Ovary (tissue), 9 donors: Measurements from ENCODE around the gene KANTR. TPM values are rescaled to one million over a fixed set of nuclear protein-coding genes. Genes with fewer than 3 reads are reported as not detected.
A peak's percentile ranks its signal among the peaks of the same experiment; 100 is the strongest.

Experiments
- DNase-seq, 5 donors: peaks; one replicate each; pipeline ENCODE4 v3.0.0-alpha.2; 2019 to 2020
- H3K27ac ChIP-seq, 2 donors: fragments of 200-600 bp; one replicate each; pipeline versions ENCODE4 v1.5.1 to v1.8.0; 2019 to 2022
- H3K27me3 ChIP-seq: fragments of 200-600 bp; one replicate; pipeline ENCODE4 v1.8.0; 2022
- H3K36me3 ChIP-seq: fragments of 200-600 bp; sonication (generic); one replicate; pipeline ENCODE4 v1.5.1; 2019
- H3K4me1 ChIP-seq: one replicate; pipeline ENCODE4 v1.8.1; 2013; ENCODE audit warnings: mild to moderate bottlenecking, moderate library complexity; ENCODE audit not compliant: insufficient read depth
- H3K4me3 ChIP-seq: fragments of 200-600 bp; sonication (generic); one replicate; pipeline ENCODE4 v1.5.1; 2017
- H3K9me3 ChIP-seq, 2 donors: fragments of 200-600 bp in 1 of 2; sonication (generic) in 1 of 2; one replicate each; pipeline versions ENCODE4 v1.5.1 to v1.8.1; 2013 to 2019; ENCODE audit warnings: mild to moderate bottlenecking in 1 of 2, moderate library complexity in 1 of 2
- CTCF ChIP-seq, 3 donors: fragments of 450-650 bp in 2 of 3; fragments of 200-600 bp in 1 of 3; IDR thresholded peaks; one replicate each; pipeline versions ENCODE4 v1.5.1 to v1.8.0; 2016 to 2022; ENCODE audit warnings: antibody characterized with exemption in 3 of 3, mild to moderate bottlenecking in 1 of 3
- EP300 ChIP-seq: sonication (generic); formaldehyde crosslinking; IDR thresholded peaks from one replicate; pipeline ENCODE4 v1.6.1; 2017; ENCODE audit warnings: antibody characterized with exemption
- POLR2A ChIP-seq: fragments of 450-650 bp; IDR thresholded peaks from one replicate; pipeline ENCODE4 v1.6.1; 2017; ENCODE audit warnings: antibody characterized with exemption, mild to moderate bottlenecking, moderate library complexity
- WGBS, 3 donors: extraction: QIAGEN DNeasy Blood & Tissue Kit in 1 of 3; methylation state at CpG; one replicate each; pipeline versions ENCODE4 v1.1.5 to v1.1.7; 2013 to 2017; 5-methylcytosine and 5-hydroxymethylcytosine counted together
- intact Hi-C, 4 donors: fragments of 100-400 bp; cut with DNase I; formaldehyde crosslinking; loops; one replicate each; pipeline versions ENCODE4 v1.11.0 to v1.15.1; 2022 to 2023
- polyA plus RNA-seq, 2 donors: library from polyadenylated mRNA; stranded (reverse); fragments of 200-250 nt in 1 of 2; fragments of 350-450 nt in 1 of 2; fragmentation: Illumina TruSeq in 1 of 2; extraction: RNeasy Lipid Tissue Mini Kit (QIAGEN cat#74804) in 1 of 2; gene quantifications; one replicate each; pipeline ENCODE4 v1.2.3, GENCODE V29; 2013 to 2014
- total RNA-seq, 7 donors: library from RNA; depleted of rRNA in 2 of 7; stranded (reverse); fragments of >200 nt in 2 of 7; fragmentation: NEBNext Ultra II Directional in 3 of 7; extraction: Animal tissue kit (Norgen Biotek cat#: 25700) in 3 of 7; gene quantifications; one replicate each; pipeline versions ENCODE4 v1.1.0 to v1.2.4, GENCODE V29; 2016 to 2023
- donor health status: DM: no; HTN: no; CAD: no; lungs with moderate emphysema.
- donor health status: DM: no; HTN: no; CAD: no.
- donor health status: Bipolar disorder and iron deficiency.
- donor health status: DM: yes; HTN: yes; CAD: no.
- donor health status: DM: no; HTN: no; CAD: no.
- donor health status: DM: yes; HTN: yes; CAD: no.

Gene KANTR
- total and polyA plus RNA-seq, 9 donors: 7.5 to 21.0 (median 14.2) TPM

- peak overlapping the region; percentile 29 for H3K4me3 ChIP-seq
- 36 to 47% (median 47%) methylated on average over 51 of the region's 51 CpGs for WGBS, 3 donors
- intact Hi-C loops: loop anchor here in 1 of 4 donors (2.0 kb wide), 1 partner anchor 16 kb away; no protein-coding TSS in a partner anchor
- peaks cover 3% of the 10 kb centered on the region for H3K4me1 ChIP-seq
- no peaks in the 10 kb centered on the region for H3K36me3 ChIP-seq
- no peaks in the 10 kb centered on the region for H3K9me3 ChIP-seq
- TF ChIP-seq EP300 (no peak), CTCF (IDR thresholded peaks at IDR 0.05) (no peak), POLR2A (peak; percentile 57)
- DNase-seq: peak; percentile 89 to 92 (median 90)
- H3K27ac ChIP-seq: peak overlapping the region; percentile 75 to 81
- no peaks in the 10 kb centered on the region for H3K27me3 ChIP-seq
Measured at GRCh38 chrX:53088136-53088974, 5.6 kb upstream of the KANTR start.

- H3K36me3 ChIP-seq: no peaks in the 10 kb centered on the region
- H3K9me3 ChIP-seq: no peaks in the 10 kb centered on the region
- H3K4me3 ChIP-seq: peak overlapping the region; percentile 22
- H3K27me3 ChIP-seq: no peaks in the 10 kb centered on the region
- DNase-seq: peak; percentile 48 to 73 (median 58)
- H3K27ac ChIP-seq: peak overlapping the region; percentile 75 to 81
- peaks cover 3% of the 10 kb centered on the region for H3K4me1 ChIP-seq
- intact Hi-C loops: loop anchor here in 1 of 4 donors (2.0 kb wide), 1 partner anchor 17 kb away; no protein-coding TSS in a partner anchor
- TF ChIP-seq POLR2A (no peak), CTCF (IDR thresholded peaks at IDR 0.05) (peak; percentile 41 to 77 (median 67))
- 18 to 25% (median 22%) methylated on average over 11 of the region's 11 CpGs for WGBS, 3 donors
Measured at GRCh38 chrX:53089224-53089842, 4.6 kb upstream of the KANTR start.

GRCh38 chrX:53089925-53090324, 4.0 kb upstream of the KANTR start:
- TF ChIP-seq EP300 (no peak), POLR2A (no peak), CTCF (IDR thresholded peaks at IDR 0.05) (no peak)
- Histone ChIP-seq H3K27ac (no peak overlapping the region), H3K27me3 (no peaks in the 10 kb centered on the region), H3K4me1 (peaks cover 3% of the 10 kb centered on the region), H3K4me3 (no peak overlapping the region), H3K9me3 (no peaks in the 10 kb centered on the region), H3K36me3 (no peaks in the 10 kb centered on the region)
- DNase-seq: no peak
- intact Hi-C loops: loop anchor here in 1 of 4 donors (2.0 kb wide), 1 partner anchor 17 kb away; no protein-coding TSS in a partner anchor
- 50 to 71% (median 51%) methylated on average over 2 of the region's 2 CpGs for WGBS, 3 donors

- Histone ChIP-seq H3K27ac (no peak overlapping the region), H3K4me3 (no peak overlapping the region), H3K27me3 (no peaks in the 10 kb centered on the region), H3K9me3 (no peaks in the 10 kb centered on the region), H3K36me3 (no peaks in the 10 kb centered on the region), H3K4me1 (no peaks in the 10 kb centered on the region)
- 75 to 86% (median 81%) methylated on average over 2 of the region's 2 CpGs for WGBS, 3 donors
- TF ChIP-seq POLR2A (no peak), CTCF (IDR thresholded peaks at IDR 0.05) (no peak), EP300 (no peak)
- DNase-seq: peak in 1 of 5 donors; percentile 24
- intact Hi-C loops: no loop called here
Measured at GRCh38 chrX:53091354-53091753, 2.6 kb upstream of the KANTR start.
